ENCODE data around the gene DGCR6.
"Not testable (repeated sequence)": the region's sequence is repeated elsewhere in the genome, so short reads cannot be mapped to it uniquely, and the experiment has no call there.

The DGCR6 gene

GRCh38 chr22:18909556-18909955 is 3.4 kb downstream of the DGCR6 start:
- no peak overlapping the region for H3K27ac ChIP-seq (ENCODE audit: low read depth in 2 of 2, low read length in 2 of 2)
- no peak overlapping the region for H3K9ac ChIP-seq (ENCODE audit: low read depth in 1 of 2, low read length in 2 of 2)
- H3K9me3 ChIP-seq (ENCODE audit: control insufficient read depth in 2 of 2, low read length in 2 of 2) = no peaks in the 10 kb centered on the region
- H3K4me3 ChIP-seq (ENCODE audit: low read length in 2 of 2) = no peak overlapping the region
- no peaks in the 10 kb centered on the region for H3K36me3 ChIP-seq (ENCODE audit: control insufficient read depth in 2 of 2, insufficient read depth in 2 of 2, low read length in 2 of 2)
- H3K27me3 ChIP-seq (ENCODE audit: control insufficient read depth in 2 of 2, insufficient read depth in 2 of 2, low read length in 2 of 2) = no peaks in the 10 kb centered on the region
- H3K4me1 ChIP-seq (ENCODE audit: control insufficient read depth in 2 of 2, insufficient read depth in 2 of 2, low read length in 2 of 2) = no peaks in the 10 kb centered on the region

- H3K9me3 ChIP-seq (ENCODE audit: control insufficient read depth in 2 of 2, low read length in 2 of 2); H3K4me3 ChIP-seq (ENCODE audit: low read length in 2 of 2); H3K36me3 ChIP-seq (ENCODE audit: control insufficient read depth in 2 of 2, insufficient read depth in 2 of 2, low read length in 2 of 2); H3K27ac ChIP-seq (ENCODE audit: low read depth in 2 of 2, low read length in 2 of 2); H3K27me3 ChIP-seq (ENCODE audit: control insufficient read depth in 2 of 2, insufficient read depth in 2 of 2, low read length in 2 of 2); H3K4me1 ChIP-seq (ENCODE audit: control insufficient read depth in 2 of 2, insufficient read depth in 2 of 2, low read length in 2 of 2); H3K9ac ChIP-seq (ENCODE audit: low read depth in 1 of 2, low read length in 2 of 2): not testable (repeated sequence)
Observed at GRCh38 chr22:18911535-18911934, 5.4 kb downstream of the DGCR6 start.

- H3K9ac ChIP-seq (ENCODE audit: low read depth in 1 of 2, low read length in 2 of 2); H3K4me3 ChIP-seq (ENCODE audit: low read length in 2 of 2); H3K27me3 ChIP-seq (ENCODE audit: control insufficient read depth in 2 of 2, insufficient read depth in 2 of 2, low read length in 2 of 2); H3K27ac ChIP-seq (ENCODE audit: low read depth in 2 of 2, low read length in 2 of 2); H3K36me3 ChIP-seq (ENCODE audit: control insufficient read depth in 2 of 2, insufficient read depth in 2 of 2, low read length in 2 of 2); H3K9me3 ChIP-seq (ENCODE audit: control insufficient read depth in 2 of 2, low read length in 2 of 2); H3K4me1 ChIP-seq (ENCODE audit: control insufficient read depth in 2 of 2, insufficient read depth in 2 of 2, low read length in 2 of 2): not testable (repeated sequence)
Observed at GRCh38 chr22:18912264-18912946, 6.3 kb downstream of the DGCR6 start.

- not testable (repeated sequence) for H3K27ac ChIP-seq (ENCODE audit: low read depth in 2 of 2, low read length in 2 of 2); H3K4me1 ChIP-seq (ENCODE audit: control insufficient read depth in 2 of 2, insufficient read depth in 2 of 2, low read length in 2 of 2); H3K36me3 ChIP-seq (ENCODE audit: control insufficient read depth in 2 of 2, insufficient read depth in 2 of 2, low read length in 2 of 2); H3K27me3 ChIP-seq (ENCODE audit: control insufficient read depth in 2 of 2, insufficient read depth in 2 of 2, low read length in 2 of 2); H3K9ac ChIP-seq (ENCODE audit: low read depth in 1 of 2, low read length in 2 of 2); H3K9me3 ChIP-seq (ENCODE audit: control insufficient read depth in 2 of 2, low read length in 2 of 2); H3K4me3 ChIP-seq (ENCODE audit: low read length in 2 of 2)
Observed at GRCh38 chr22:18914558-18914957, 8.4 kb downstream of the DGCR6 start.

- not testable (repeated sequence) for H3K27me3 ChIP-seq (ENCODE audit: control insufficient read depth in 2 of 2, insufficient read depth in 2 of 2, low read length in 2 of 2); H3K4me1 ChIP-seq (ENCODE audit: control insufficient read depth in 2 of 2, insufficient read depth in 2 of 2, low read length in 2 of 2); H3K36me3 ChIP-seq (ENCODE audit: control insufficient read depth in 2 of 2, insufficient read depth in 2 of 2, low read length in 2 of 2); H3K27ac ChIP-seq (ENCODE audit: low read depth in 2 of 2, low read length in 2 of 2); H3K9ac ChIP-seq (ENCODE audit: low read depth in 1 of 2, low read length in 2 of 2); H3K9me3 ChIP-seq (ENCODE audit: control insufficient read depth in 2 of 2, low read length in 2 of 2); H3K4me3 ChIP-seq (ENCODE audit: low read length in 2 of 2)
Observed at GRCh38 chr22:18915550-18915949, 9.4 kb downstream of the DGCR6 start.

- H3K4me3 ChIP-seq (ENCODE audit: low read length in 2 of 2); H3K27ac ChIP-seq (ENCODE audit: low read depth in 2 of 2, low read length in 2 of 2); H3K9ac ChIP-seq (ENCODE audit: low read depth in 1 of 2, low read length in 2 of 2); H3K36me3 ChIP-seq (ENCODE audit: control insufficient read depth in 2 of 2, insufficient read depth in 2 of 2, low read length in 2 of 2); H3K9me3 ChIP-seq (ENCODE audit: control insufficient read depth in 2 of 2, low read length in 2 of 2); H3K4me1 ChIP-seq (ENCODE audit: control insufficient read depth in 2 of 2, insufficient read depth in 2 of 2, low read length in 2 of 2); H3K27me3 ChIP-seq (ENCODE audit: control insufficient read depth in 2 of 2, insufficient read depth in 2 of 2, low read length in 2 of 2): not testable (repeated sequence)
Observed at GRCh38 chr22:18917818-18918217, 11.7 kb downstream of the DGCR6 start.

- H3K4me1 ChIP-seq (ENCODE audit: control insufficient read depth in 2 of 2, insufficient read depth in 2 of 2, low read length in 2 of 2); H3K27me3 ChIP-seq (ENCODE audit: control insufficient read depth in 2 of 2, insufficient read depth in 2 of 2, low read length in 2 of 2); H3K4me3 ChIP-seq (ENCODE audit: low read length in 2 of 2); H3K36me3 ChIP-seq (ENCODE audit: control insufficient read depth in 2 of 2, insufficient read depth in 2 of 2, low read length in 2 of 2); H3K9me3 ChIP-seq (ENCODE audit: control insufficient read depth in 2 of 2, low read length in 2 of 2); H3K27ac ChIP-seq (ENCODE audit: low read depth in 2 of 2, low read length in 2 of 2); H3K9ac ChIP-seq (ENCODE audit: low read depth in 1 of 2, low read length in 2 of 2): not testable (repeated sequence)
Observed at GRCh38 chr22:18920257-18920902, 14.3 kb downstream of the DGCR6 start.

GRCh38 chr22:18925368-18926064 is 19.4 kb downstream of the DGCR6 start:
- Histone ChIP-seq H3K27me3 (ENCODE audit: control insufficient read depth in 2 of 2, insufficient read depth in 2 of 2, low read length in 2 of 2) (no peaks in the 10 kb centered on the region), H3K4me3 (ENCODE audit: low read length in 2 of 2) (no peak overlapping the region), H3K36me3 (ENCODE audit: control insufficient read depth in 2 of 2, insufficient read depth in 2 of 2, low read length in 2 of 2) (no peaks in the 10 kb centered on the region), H3K9ac (ENCODE audit: low read depth in 1 of 2, low read length in 2 of 2) (no peak overlapping the region), H3K9me3 (ENCODE audit: control insufficient read depth in 2 of 2, low read length in 2 of 2) (no peaks in the 10 kb centered on the region), H3K4me1 (ENCODE audit: control insufficient read depth in 2 of 2, insufficient read depth in 2 of 2, low read length in 2 of 2) (no peaks in the 10 kb centered on the region), H3K27ac (ENCODE audit: low read depth in 2 of 2, low read length in 2 of 2) (no peak overlapping the region)

- no peak overlapping the region for H3K4me3 ChIP-seq (ENCODE audit: low read length in 2 of 2)
- no peak overlapping the region for H3K27ac ChIP-seq (ENCODE audit: low read depth in 2 of 2, low read length in 2 of 2)
- H3K36me3 ChIP-seq (ENCODE audit: control insufficient read depth in 2 of 2, insufficient read depth in 2 of 2, low read length in 2 of 2) = no peaks in the 10 kb centered on the region
- no peaks in the 10 kb centered on the region for H3K4me1 ChIP-seq (ENCODE audit: control insufficient read depth in 2 of 2, insufficient read depth in 2 of 2, low read length in 2 of 2)
- H3K9ac ChIP-seq (ENCODE audit: low read depth in 1 of 2, low read length in 2 of 2) = no peak overlapping the region
- no peaks in the 10 kb centered on the region for H3K27me3 ChIP-seq (ENCODE audit: control insufficient read depth in 2 of 2, insufficient read depth in 2 of 2, low read length in 2 of 2)
- no peaks in the 10 kb centered on the region for H3K9me3 ChIP-seq (ENCODE audit: control insufficient read depth in 2 of 2, low read length in 2 of 2)
Observed at GRCh38 chr22:18927020-18927419, 20.9 kb downstream of the DGCR6 start.

- Histone ChIP-seq H3K27ac (ENCODE audit: low read depth in 2 of 2, low read length in 2 of 2) (no peak overlapping the region), H3K27me3 (ENCODE audit: control insufficient read depth in 2 of 2, insufficient read depth in 2 of 2, low read length in 2 of 2) (no peaks in the 10 kb centered on the region), H3K4me3 (ENCODE audit: low read length in 2 of 2) (no peak overlapping the region), H3K9me3 (ENCODE audit: control insufficient read depth in 2 of 2, low read length in 2 of 2) (no peaks in the 10 kb centered on the region), H3K9ac (ENCODE audit: low read depth in 1 of 2, low read length in 2 of 2) (no peak overlapping the region), H3K4me1 (ENCODE audit: control insufficient read depth in 2 of 2, insufficient read depth in 2 of 2, low read length in 2 of 2) (no peaks in the 10 kb centered on the region), H3K36me3 (ENCODE audit: control insufficient read depth in 2 of 2, insufficient read depth in 2 of 2, low read length in 2 of 2) (no peaks in the 10 kb centered on the region)
Observed at GRCh38 chr22:18927573-18927972, 21.5 kb downstream of the DGCR6 start.
